ENCODE data around the gene RFWD3. TPM values are rescaled to one million over a fixed set of nuclear protein-coding genes. Genes with fewer than 3 reads are reported as not detected.

The RFWD3 gene
- total RNA-seq, 4 donors from 2014 or later: 6.8 to 13.3 (median 10.1) TPM

DNA sequence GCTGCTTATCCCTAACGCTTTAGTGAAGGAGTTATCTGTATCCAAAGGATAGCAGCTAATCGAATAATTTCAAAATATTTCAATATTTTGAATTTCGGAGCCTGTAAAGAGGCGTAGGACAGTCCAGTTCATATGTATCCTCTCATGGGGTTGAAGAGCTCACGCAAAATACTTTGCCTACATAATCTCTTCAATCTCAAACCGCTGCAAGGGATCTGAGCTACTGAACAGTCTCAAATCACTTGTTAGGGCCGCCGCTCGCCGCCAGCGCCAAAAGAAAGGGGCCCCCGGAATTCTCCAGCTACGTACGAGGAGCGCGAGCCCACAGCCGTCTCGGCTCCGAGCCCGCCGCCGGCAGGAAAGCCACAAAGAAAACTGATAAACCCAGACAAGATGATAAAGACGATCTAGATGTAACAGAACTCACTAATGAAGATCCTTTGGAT, 601 bp upstream of the RFWD3 start:
- intact Hi-C loops (cut with DNase I): no loop called here
- H3K27ac ChIP-seq (replicated peaks in 1 of 4): peak overlapping the region; percentile 52 to 69 (median 59)

DNA sequence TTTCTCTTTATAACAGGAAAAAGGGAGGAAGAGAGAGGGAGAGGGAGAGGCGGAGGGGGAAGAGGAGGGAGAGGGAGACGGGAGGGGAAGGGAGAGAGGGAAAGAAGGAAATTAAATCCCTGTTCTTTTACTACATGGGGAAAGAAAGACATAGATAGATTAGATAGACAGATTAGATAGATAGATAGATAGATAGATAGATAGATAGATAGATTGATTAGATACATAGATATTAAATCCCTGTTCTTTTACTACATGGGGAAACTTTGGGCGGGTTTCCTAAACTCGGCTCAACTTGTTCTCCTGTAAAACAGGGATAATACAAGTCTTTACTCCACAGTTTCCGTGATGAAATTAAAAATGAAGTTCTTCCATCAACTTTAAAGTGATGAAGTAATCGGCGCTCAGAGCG, 661 bp downstream of the RFWD3 start:
- peak overlapping the region; percentile 52 to 84 (median 76) for H3K27ac ChIP-seq (replicated peaks in 1 of 4)

More for the DNA sequence above, 601 bp upstream of the RFWD3 start:
- WGBS: under 1% methylated on average over 23 of the region's 23 CpGs
- Histone ChIP-seq H3K4me1 (peaks cover 11 to 34% (median 22%) of the 10 kb centered on the region in 4 donors), H3K36me3 (peaks cover 0 to 34% (median 28%) of the 10 kb centered on the region in 4 donors), H3K27me3 (no peaks in the 10 kb centered on the region), H3K4me3 (peak overlapping the region; percentile 72 to 97 (median 86)), H3K9me3 (no peaks in the 10 kb centered on the region)
- no peak for DNase-seq (ENCODE audit: extremely low spot score)
- TF ChIP-seq POLR2A (IDR thresholded peaks at IDR 0.05; ENCODE audit: low read depth) (no peak), POLR2AphosphoS5 (IDR thresholded peaks at IDR 0.05) (no peak), EP300 (IDR thresholded peaks at IDR 0.05) (no peak)
- TF ChIP-seq, protein P1, sequence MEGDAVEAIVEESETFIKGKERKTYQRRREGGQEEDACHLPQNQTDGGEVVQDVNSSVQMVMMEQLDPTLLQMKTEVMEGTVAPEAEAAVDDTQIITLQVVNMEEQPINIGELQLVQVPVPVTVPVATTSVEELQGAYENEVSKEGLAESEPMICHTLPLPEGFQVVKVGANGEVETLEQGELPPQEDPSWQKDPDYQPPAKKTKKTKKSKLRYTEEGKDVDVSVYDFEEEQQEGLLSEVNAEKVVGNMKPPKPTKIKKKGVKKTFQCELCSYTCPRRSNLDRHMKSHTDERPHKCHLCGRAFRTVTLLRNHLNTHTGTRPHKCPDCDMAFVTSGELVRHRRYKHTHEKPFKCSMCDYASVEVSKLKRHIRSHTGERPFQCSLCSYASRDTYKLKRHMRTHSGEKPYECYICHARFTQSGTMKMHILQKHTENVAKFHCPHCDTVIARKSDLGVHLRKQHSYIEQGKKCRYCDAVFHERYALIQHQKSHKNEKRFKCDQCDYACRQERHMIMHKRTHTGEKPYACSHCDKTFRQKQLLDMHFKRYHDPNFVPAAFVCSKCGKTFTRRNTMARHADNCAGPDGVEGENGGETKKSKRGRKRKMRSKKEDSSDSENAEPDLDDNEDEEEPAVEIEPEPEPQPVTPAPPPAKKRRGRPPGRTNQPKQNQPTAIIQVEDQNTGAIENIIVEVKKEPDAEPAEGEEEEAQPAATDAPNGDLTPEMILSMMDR (IDR thresholded peaks at IDR 0.05): no peak

DNA sequence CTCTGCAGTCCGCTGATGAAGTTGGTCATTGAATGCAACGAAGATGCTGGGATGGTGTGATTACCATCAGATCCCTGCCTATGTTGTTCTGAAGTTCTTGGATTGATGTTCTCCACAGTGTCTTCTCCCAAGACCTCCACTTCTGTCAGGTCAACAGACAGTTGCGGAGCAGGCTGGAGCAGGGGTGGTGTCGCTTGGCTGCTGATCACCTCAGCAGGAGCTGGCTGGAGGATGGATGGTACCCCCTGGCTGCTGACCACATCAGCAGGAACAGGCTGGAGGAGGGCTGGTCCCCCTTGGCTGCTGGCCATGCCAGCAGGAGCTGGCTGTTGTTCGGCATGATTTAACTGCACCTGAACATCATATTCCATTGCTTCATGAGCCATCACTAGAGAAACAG, 5.6 kb downstream of the RFWD3 start:
- no peak overlapping the region for H3K4me3 ChIP-seq
- intact Hi-C loops (cut with DNase I): no loop called here
- no peaks in the 10 kb centered on the region for H3K27me3 ChIP-seq
- no peak for TF ChIP-seq EP300 (IDR thresholded peaks at IDR 0.05)
- no peak for TF ChIP-seq POLR2A (IDR thresholded peaks at IDR 0.05; ENCODE audit: low read depth)
- TF ChIP-seq POLR2AphosphoS5 (IDR thresholded peaks at IDR 0.05): no peak
- DNase-seq (ENCODE audit: extremely low spot score): no peak
- peaks cover 10 to 29% (median 12%) of the 10 kb centered on the region in 4 donors for H3K4me1 ChIP-seq
- no peaks in the 10 kb centered on the region for H3K9me3 ChIP-seq
- 99% methylated on average over 5 of the region's 5 CpGs for WGBS
- H3K36me3 ChIP-seq: peaks cover 12 to 69% (median 62%) of the 10 kb centered on the region in 4 donors
- no peak overlapping the region for H3K27ac ChIP-seq (replicated peaks in 1 of 4)

More for the DNA sequence above, 661 bp downstream of the RFWD3 start:
- peaks cover 11 to 34% (median 22%) of the 10 kb centered on the region in 4 donors for H3K4me1 ChIP-seq
- H3K36me3 ChIP-seq: peaks cover 2 to 35% (median 28%) of the 10 kb centered on the region in 4 donors
- no peak for DNase-seq (ENCODE audit: extremely low spot score)
- H3K9me3 ChIP-seq: no peaks in the 10 kb centered on the region
- no peaks in the 10 kb centered on the region for H3K27me3 ChIP-seq
- whole genome bisulfite sequencing: 8% methylated on average over 8 of the region's 8 CpGs
- intact Hi-C loops (cut with DNase I): no loop called here
- peak overlapping the region; percentile 72 to 97 (median 86) for H3K4me3 ChIP-seq
- TF ChIP-seq, protein P1 (IDR thresholded peaks at IDR 0.05): no peak
- TF ChIP-seq POLR2AphosphoS5 (IDR thresholded peaks at IDR 0.05) (no peak), POLR2A (IDR thresholded peaks at IDR 0.05; ENCODE audit: low read depth) (no peak), EP300 (IDR thresholded peaks at IDR 0.05) (no peak)

DNA sequence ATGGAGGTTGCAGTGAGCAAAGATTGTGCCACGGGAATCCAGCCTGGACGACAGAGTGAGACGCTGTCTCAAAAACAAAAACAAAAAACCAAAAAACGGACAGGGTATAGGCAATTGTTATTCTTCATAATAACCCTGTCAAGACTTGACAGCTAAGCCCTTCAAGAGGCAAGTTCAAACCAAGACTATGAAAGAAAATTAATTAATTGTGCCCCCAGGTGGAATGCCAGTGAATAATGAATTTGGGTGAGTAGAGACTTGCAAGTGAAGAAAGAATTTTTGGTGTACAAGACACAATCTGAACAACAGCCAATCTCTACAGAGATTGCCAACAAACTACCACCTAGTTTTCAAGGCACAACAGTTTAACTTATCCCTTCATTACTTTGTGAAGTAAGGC, 6.3 kb downstream of the RFWD3 start:
- Histone ChIP-seq H3K27me3 (no peaks in the 10 kb centered on the region), H3K9me3 (no peaks in the 10 kb centered on the region), H3K4me1 (peaks cover 4 to 22% (median 6%) of the 10 kb centered on the region in 4 donors), H3K27ac (replicated peaks in 1 of 4) (no peak overlapping the region), H3K36me3 (peaks cover 12 to 73% (median 63%) of the 10 kb centered on the region in 4 donors), H3K4me3 (no peak overlapping the region)
- 86% methylated on average over 4 of the region's 4 CpGs for WGBS
- intact Hi-C loops (cut with DNase I): no loop called here
- TF ChIP-seq, protein P1 (IDR thresholded peaks at IDR 0.05): no peak
- no peak for TF ChIP-seq EP300 (IDR thresholded peaks at IDR 0.05)
- no peak for TF ChIP-seq POLR2A (IDR thresholded peaks at IDR 0.05; ENCODE audit: low read depth)
- no peak for TF ChIP-seq POLR2AphosphoS5 (IDR thresholded peaks at IDR 0.05)
- DNase-seq (ENCODE audit: extremely low spot score): no peak

DNA sequence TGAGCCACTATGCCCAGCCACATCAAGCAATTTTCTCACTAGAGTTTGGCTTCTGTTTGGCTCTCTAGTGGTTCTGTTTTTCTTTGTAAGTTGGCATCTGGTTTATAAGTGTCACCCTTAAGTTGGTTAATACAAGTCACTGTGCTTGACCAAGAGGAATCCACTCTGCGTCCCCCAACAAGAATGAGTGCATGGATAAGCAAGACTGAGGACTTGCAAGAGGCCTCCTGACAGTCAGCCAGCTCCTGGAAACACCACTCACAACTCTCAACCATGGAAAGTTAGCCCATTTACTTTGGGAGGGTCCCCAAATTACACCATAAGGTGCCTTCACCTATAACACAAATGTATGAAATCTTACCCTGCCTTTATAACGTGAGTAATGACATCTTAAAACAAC, 7.6 kb downstream of the RFWD3 start:
- Histone ChIP-seq H3K27ac (replicated peaks in 1 of 4) (no peak overlapping the region), H3K9me3 (no peaks in the 10 kb centered on the region), H3K36me3 (peaks cover 12 to 67% (median 56%) of the 10 kb centered on the region in 4 donors), H3K27me3 (no peaks in the 10 kb centered on the region), H3K4me3 (no peak overlapping the region), H3K4me1 (peaks cover 0 to 12% (median 0%) of the 10 kb centered on the region in 4 donors)
- intact Hi-C loops (cut with DNase I): no loop called here
- no peak for TF ChIP-seq EP300 (IDR thresholded peaks at IDR 0.05)
- no peak for TF ChIP-seq POLR2AphosphoS5 (IDR thresholded peaks at IDR 0.05)
- TF ChIP-seq POLR2A (IDR thresholded peaks at IDR 0.05; ENCODE audit: low read depth): no peak
- TF ChIP-seq, protein P1 (IDR thresholded peaks at IDR 0.05): no peak
- DNase-seq (ENCODE audit: extremely low spot score): no peak
- WGBS: 100% methylated on average over 2 of the region's 2 CpGs
